Endothelial cell of umbilical vein (primary cell): ENCODE data around the gene LMX1A. TPM values are rescaled to one million over a fixed set of nuclear protein-coding genes. Genes with fewer than 3 reads are reported as not detected.

Experiments used
- BruUV-seq: library from RNA; stranded (reverse); fragments of 400-500 nt; replicated peaks from 2 replicates; lab custom pipeline; 2021; lab: Mats Ljungman, UMichigan
- CTCF ChIA-PET: fragments of 300-600, 350-600 bp; sonication (Branson Sonifier 250); formaldehyde crosslinking; loops from one replicate; lab custom pipeline; 2021; ENCODE audit warnings: antibody characterized with exemption, inconsistent platforms; lab: Charles Lee
- POLR2A ChIA-PET: fragments of 300-600, 350-600 bp; sonication (Branson Sonifier 250); formaldehyde crosslinking; loops from one replicate; lab custom pipeline; 2021; ENCODE audit warnings: antibody characterized with exemption, inconsistent platforms; lab: Charles Lee
- DNase-seq: peaks from one replicate; pipeline ENCODE4 v3.0.0-alpha.2; 2011; ENCODE audit warnings: low read depth, low spot score
- FAIRE-seq: peaks from 2 replicates; lab custom pipeline; 2011; peaks lifted over from hg19 to GRCh38; lab: Jason Lieb, UNC
- H2AFZ ChIP-seq: 2 replicates; pipeline ENCODE4 v1.6.0; 2012; ENCODE audit warnings: low read depth, low read length, control low read depth, inconsistent platforms
- H3K27ac ChIP-seq: 2 replicates; pipeline ENCODE4 v1.5.1; 2011; ENCODE audit warnings: low read depth, mild to moderate bottlenecking, control low read depth, low read length, moderate library complexity; ENCODE audit not compliant: insufficient read depth
- H3K27me3 ChIP-seq, 2 experiments: 2 replicates each; pipeline versions ENCODE4 v1.6.0 to v1.6.1; 2011; ENCODE audit warnings: low read length in 2 of 2, mixed read lengths in 1 of 2; ENCODE audit not compliant: control insufficient read depth in 2 of 2, insufficient read depth in 2 of 2
- H3K36me3 ChIP-seq, 2 experiments: 2 replicates in 1 of 2; 3 replicates in 1 of 2; pipeline ENCODE4 v1.5.1; 2011; ENCODE audit warnings: low read length in 2 of 2, mild to moderate bottlenecking in 1 of 2, moderate library complexity in 1 of 2; ENCODE audit not compliant: control insufficient read depth in 2 of 2, insufficient read depth in 2 of 2; ENCODE audit errors: extremely low read depth in 1 of 2
- H3K4me1 ChIP-seq: 3 replicates; pipeline ENCODE4 v1.5.1; 2011; ENCODE audit warnings: mild to moderate bottlenecking, low read length; ENCODE audit not compliant: control insufficient read depth, insufficient read depth; ENCODE audit errors: extremely low read depth
- H3K4me2 ChIP-seq: 2 replicates; pipeline ENCODE4 v1.6.1; 2011; ENCODE audit warnings: low read length, control low read depth, mixed read lengths; ENCODE audit not compliant: insufficient read depth
- H3K4me3 ChIP-seq, 3 experiments: fragments of 200-600 bp in 1 of 3; sonication (generic), shearing (Covaris generic) in 1 of 3; replicated peaks in 1 of 3; 2 replicates each; pipeline ENCODE4 v1.5.1; 2011 to 2016; ENCODE audit warnings: control low read depth in 3 of 3, low read length in 3 of 3, mild to moderate bottlenecking in 2 of 3, inconsistent platforms in 1 of 3, low read depth in 1 of 3, moderate library complexity in 1 of 3; ENCODE audit not compliant: insufficient read depth in 1 of 3
- H3K79me2 ChIP-seq: 2 replicates; pipeline ENCODE4 v1.6.0; 2012; ENCODE audit warnings: low read length, inconsistent platforms; ENCODE audit not compliant: control insufficient read depth, insufficient read depth
- H3K9ac ChIP-seq: replicated peaks from 2 replicates; pipeline ENCODE3; 2011; ENCODE audit warnings: low read length, control low read depth; ENCODE audit not compliant: insufficient read depth; ENCODE audit errors: extremely low read depth
- H3K9me1 ChIP-seq: replicated peaks from 3 replicates; pipeline ENCODE4 v1.6.0; 2011; ENCODE audit warnings: mild to moderate bottlenecking, low read length; ENCODE audit not compliant: control insufficient read depth, insufficient read depth; ENCODE audit errors: extremely low read depth
- H3K9me3 ChIP-seq: replicated peaks from 2 replicates; pipeline ENCODE4 v1.5.1; 2012; ENCODE audit warnings: low read length, inconsistent platforms; ENCODE audit not compliant: control insufficient read depth, insufficient read depth
- H4K20me1 ChIP-seq: replicated peaks from 2 replicates; pipeline ENCODE3; 2011; ENCODE audit warnings: mild to moderate bottlenecking, low read length; ENCODE audit not compliant: control insufficient read depth, insufficient read depth; ENCODE audit errors: extremely low read depth
- EZH2 ChIP-seq: IDR thresholded peaks from 2 replicates; pipeline ENCODE4 v1.6.1; 2012; ENCODE audit warnings: borderline replicate concordance, low read depth, mild to moderate bottlenecking, moderate library complexity, low read length, inconsistent platforms; ENCODE audit not compliant: severe bottlenecking
- FOS ChIP-seq: IDR thresholded peaks from 2 replicates; pipeline ENCODE4 v1.6.1; 2011; ENCODE audit warnings: mild to moderate bottlenecking, low read length, moderate library complexity, borderline replicate concordance; ENCODE audit not compliant: insufficient read depth
- GATA2 ChIP-seq: IDR thresholded peaks from 2 replicates; pipeline ENCODE4 v1.7.0; 2011; ENCODE audit warnings: low read depth, mild to moderate bottlenecking, moderate library complexity, mixed read lengths, low read length; ENCODE audit not compliant: insufficient read length, insufficient read depth
- JUN ChIP-seq: IDR thresholded peaks from 2 replicates; pipeline ENCODE4 v1.6.1; 2011; ENCODE audit warnings: borderline replicate concordance, low read depth; ENCODE audit not compliant: insufficient read length, insufficient read depth
- MYC ChIP-seq: IDR thresholded peaks from one replicate; pipeline ENCODE4 v1.6.1; 2011; ENCODE audit warnings: mild to moderate bottlenecking, low read depth, low read length
- POLR2A ChIP-seq: IDR thresholded peaks from 2 replicates; pipeline ENCODE4 v1.6.1; 2012; ENCODE audit warnings: low read depth, mild to moderate bottlenecking, control low read depth, low read length
- POLR2AphosphoS5 ChIP-seq: IDR thresholded peaks from 2 replicates; pipeline ENCODE4 v1.6.1; 2012; ENCODE audit warnings: low read depth, mild to moderate bottlenecking, control low read depth, low read length, moderate library complexity; ENCODE audit not compliant: insufficient read depth
- dilution Hi-C: fragments of 300-500 bp; cut with MboI; formaldehyde crosslinking; loops from one replicate; pipeline ENCODE4 v1.15.0; 2019; ENCODE audit warnings: low sequenced_read_pairs; ENCODE audit not compliant: extremely low pct_ligation_motif_present
- intact Hi-C: fragments of 100-400 bp; cut with micrococcal nuclease; formaldehyde crosslinking; loops from one replicate; pipeline ENCODE4 v1.10.0; 2022
- polyA plus RNA-seq, 4 experiments: library from polyadenylated mRNA; depleted of rRNA in 3 of 4; stranded (reverse) in 3 of 4; unstranded in 1 of 4; fragments of >200 nt; gene quantifications; 2 replicates each; pipeline versions ENCODE4 v1.2.1 to v1.2.3, GENCODE V29; 2011 to 2012; ENCODE audit warnings: missing spikeins in 1 of 4
- total RNA-seq: library from RNA; stranded (reverse); gene quantifications from 2 replicates; pipeline ENCODE4 v1.2.3, GENCODE V29; 2021
- TF ChIP-seq, protein P1 (sequence below), 2 donors: IDR thresholded peaks; 1 replicate in 1 of 2; 2 replicates in 1 of 2; pipeline ENCODE4 v1.5.1; 2011; ENCODE audit warnings: low read length in 2 of 2, mild to moderate bottlenecking in 2 of 2, moderate library complexity in 2 of 2, control low read depth in 1 of 2, inconsistent platforms in 1 of 2, low read depth in 1 of 2; ENCODE audit not compliant: insufficient read depth in 1 of 2; ENCODE audit errors: extremely low read depth in 1 of 2
- TF ChIP-seq, protein P2 (sequence below): IDR thresholded peaks from 2 replicates; pipeline ENCODE4 v1.6.1; 2011; ENCODE audit not compliant: insufficient read depth, insufficient read length

Gene LMX1A
- total and polyA plus RNA-seq, 2 donors (not counting 3 experiments of a cell fraction or from before 2014, with no cell fraction given) = not detected

DNA sequence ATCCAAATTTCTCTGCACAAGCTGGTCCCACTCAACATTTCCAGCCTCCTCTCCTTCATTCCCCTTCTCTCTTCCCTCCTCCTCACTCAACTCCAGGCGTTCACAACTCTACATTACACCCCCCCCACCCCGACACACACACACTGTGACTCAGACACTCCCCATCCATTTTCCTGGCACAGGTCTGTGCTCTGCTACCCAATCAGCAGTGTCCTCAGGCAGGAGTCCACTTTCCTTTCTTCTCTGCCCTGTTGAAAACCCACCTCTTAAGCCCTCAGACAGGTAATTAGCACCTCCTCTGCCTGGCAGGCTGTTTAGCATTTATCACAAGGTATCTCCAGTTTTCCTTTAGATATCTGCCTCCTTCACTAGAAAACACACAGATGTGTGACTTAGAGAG, 8.8 kb upstream of the LMX1A start:
- H3K4me2 ChIP-seq = no peak overlapping the region
- H4K20me1 ChIP-seq = no peaks in the 10 kb centered on the region
- POLR2A ChIA-PET = no interaction called here
- no peak overlapping the region for H3K27ac ChIP-seq
- no peaks in the 10 kb centered on the region for H3K9me1 ChIP-seq
- intact Hi-C loops (loop anchor here (5.0 kb wide), 1 partner anchor 238 kb away; no protein-coding TSS in a partner anchor), dilution Hi-C loops (no loop called here)
- CTCF ChIA-PET = interaction anchor here (1.0 to 3.1 kb wide), 2 partner anchors 11 to 14 kb away, joined by 3 to 61 read pairs; no protein-coding TSS in a partner anchor
- no peaks in the 10 kb centered on the region for H3K9me3 ChIP-seq
- H3K9ac ChIP-seq = no peak overlapping the region
- no peak for DNase-seq
- no peaks in the 10 kb centered on the region for H3K79me2 ChIP-seq
- FAIRE-seq = no peak
- H3K36me3 ChIP-seq = no peaks in the 10 kb centered on the region
- no TSS peak for BruUV-seq
- TF ChIP-seq JUN (no peak), POLR2A (no peak), MYC (no peak), EZH2 (no peak), FOS (no peak), GATA2 (no peak), POLR2AphosphoS5 (no peak)
- TF ChIP-seq, protein P1, sequence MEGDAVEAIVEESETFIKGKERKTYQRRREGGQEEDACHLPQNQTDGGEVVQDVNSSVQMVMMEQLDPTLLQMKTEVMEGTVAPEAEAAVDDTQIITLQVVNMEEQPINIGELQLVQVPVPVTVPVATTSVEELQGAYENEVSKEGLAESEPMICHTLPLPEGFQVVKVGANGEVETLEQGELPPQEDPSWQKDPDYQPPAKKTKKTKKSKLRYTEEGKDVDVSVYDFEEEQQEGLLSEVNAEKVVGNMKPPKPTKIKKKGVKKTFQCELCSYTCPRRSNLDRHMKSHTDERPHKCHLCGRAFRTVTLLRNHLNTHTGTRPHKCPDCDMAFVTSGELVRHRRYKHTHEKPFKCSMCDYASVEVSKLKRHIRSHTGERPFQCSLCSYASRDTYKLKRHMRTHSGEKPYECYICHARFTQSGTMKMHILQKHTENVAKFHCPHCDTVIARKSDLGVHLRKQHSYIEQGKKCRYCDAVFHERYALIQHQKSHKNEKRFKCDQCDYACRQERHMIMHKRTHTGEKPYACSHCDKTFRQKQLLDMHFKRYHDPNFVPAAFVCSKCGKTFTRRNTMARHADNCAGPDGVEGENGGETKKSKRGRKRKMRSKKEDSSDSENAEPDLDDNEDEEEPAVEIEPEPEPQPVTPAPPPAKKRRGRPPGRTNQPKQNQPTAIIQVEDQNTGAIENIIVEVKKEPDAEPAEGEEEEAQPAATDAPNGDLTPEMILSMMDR (IDR thresholded peaks at IDR 0.05; ENCODE audit: extremely low read depth in 1 of 2, insufficient read depth in 1 of 2, low read depth in 1 of 2, low read length in 2 of 2) = no peak
- TF ChIP-seq, protein P2, sequence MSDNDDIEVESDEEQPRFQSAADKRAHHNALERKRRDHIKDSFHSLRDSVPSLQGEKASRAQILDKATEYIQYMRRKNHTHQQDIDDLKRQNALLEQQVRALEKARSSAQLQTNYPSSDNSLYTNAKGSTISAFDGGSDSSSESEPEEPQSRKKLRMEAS = no peak
- H3K4me3 ChIP-seq = no peak overlapping the region
- no peak overlapping the region for H2AFZ ChIP-seq
- H3K4me1 ChIP-seq = no peaks in the 10 kb centered on the region
- peaks cover 7 to 10% of the 10 kb centered on the region in 2 experiments for H3K27me3 ChIP-seq
